H9 (cell line): ENCODE measurements around the gene RERE. TPM values are rescaled to one million over a fixed set of nuclear protein-coding genes. Genes with fewer than 3 reads are reported as not detected.

Experiments
- DNase-seq: peaks from one replicate; pipeline ENCODE4 v3.0.0-alpha.2; 2017
- H2AFZ ChIP-seq: one replicate; pipeline ENCODE4 v1.6.1; 2013; ENCODE audit warnings: mild to moderate bottlenecking, low read length, control low read depth, moderate library complexity
- H2AK5ac ChIP-seq: 2 replicates; pipeline ENCODE4 v1.6.1; 2013; ENCODE audit warnings: low read length, control low read depth, mixed read lengths; ENCODE audit not compliant: insufficient read length
- H2BK120ac ChIP-seq: one replicate; pipeline ENCODE4 v1.6.1; 2013; ENCODE audit warnings: low read depth, mild to moderate bottlenecking, low read length, control low read depth, inconsistent platforms; ENCODE audit not compliant: poor library complexity, severe bottlenecking
- H2BK12ac ChIP-seq: 2 replicates; pipeline ENCODE4 v1.6.1; 2013; ENCODE audit warnings: low read length, control low read depth, mixed read lengths, low read depth; ENCODE audit not compliant: insufficient read length
- H2BK15ac ChIP-seq: 2 replicates; pipeline ENCODE4 v1.6.1; 2013; ENCODE audit warnings: low read depth, low read length, control low read depth
- H2BK20ac ChIP-seq: one replicate; pipeline ENCODE4 v1.6.1; 2013; ENCODE audit warnings: low read depth, mild to moderate bottlenecking, low read length, control low read depth, inconsistent platforms; ENCODE audit not compliant: poor library complexity, severe bottlenecking
- H2BK5ac ChIP-seq: 2 replicates; pipeline ENCODE4 v1.6.1; 2013; ENCODE audit warnings: low read length, control low read depth, mixed read lengths; ENCODE audit not compliant: insufficient read length
- H3K14ac ChIP-seq: 2 replicates; pipeline ENCODE4 v1.6.1; 2013; ENCODE audit warnings: low read length, control low read depth; ENCODE audit not compliant: insufficient read depth
- H3K18ac ChIP-seq: 2 replicates; pipeline ENCODE4 v1.6.1; 2013; ENCODE audit warnings: low read depth, mild to moderate bottlenecking, mixed read lengths, low read length, control low read depth; ENCODE audit not compliant: insufficient read length
- H3K23ac ChIP-seq: 2 replicates; pipeline ENCODE4 v1.6.1; 2013; ENCODE audit warnings: low read length, control low read depth, mixed read lengths, low read depth; ENCODE audit not compliant: insufficient read length
- H3K23me2 ChIP-seq: 2 replicates; pipeline ENCODE4 v1.6.1; 2013; ENCODE audit warnings: low read depth, mild to moderate bottlenecking, mixed read lengths, low read length, control low read depth; ENCODE audit not compliant: insufficient read length, poor library complexity, severe bottlenecking
- H3K27ac ChIP-seq: 2 replicates; pipeline ENCODE4 v1.5.1; 2013; ENCODE audit warnings: low read length, control low read depth, mixed read lengths, low read depth; ENCODE audit not compliant: insufficient read length
- H3K27me3 ChIP-seq: 2 replicates; pipeline ENCODE4 v1.6.1; 2013; ENCODE audit warnings: low read length, control low read depth, inconsistent platforms; ENCODE audit not compliant: insufficient read depth
- H3K4ac ChIP-seq: 2 replicates; pipeline ENCODE4 v1.6.1; 2013; ENCODE audit warnings: low read depth, mild to moderate bottlenecking, control low read depth, inconsistent platforms, low read length, moderate library complexity
- H3K4me1 ChIP-seq: 2 replicates; pipeline ENCODE4 v1.6.1; 2013; ENCODE audit warnings: low read length, control low read depth, inconsistent platforms; ENCODE audit not compliant: insufficient read depth
- H3K4me2 ChIP-seq: 2 replicates; pipeline ENCODE4 v1.6.1; 2013; ENCODE audit warnings: low read length, control low read depth, mixed read lengths; ENCODE audit not compliant: insufficient read length, insufficient read depth
- H3K56ac ChIP-seq: 2 replicates; pipeline ENCODE4 v1.6.1; 2013; ENCODE audit warnings: low read depth, mild to moderate bottlenecking, mixed read lengths, low read length, control low read depth; ENCODE audit not compliant: insufficient read length
- H3K79me1 ChIP-seq: 2 replicates; pipeline ENCODE4 v1.6.1; 2013; ENCODE audit warnings: low read depth, mild to moderate bottlenecking, moderate library complexity, low read length, control low read depth, inconsistent platforms; ENCODE audit not compliant: insufficient read depth, poor library complexity, severe bottlenecking
- H3K79me2 ChIP-seq: 2 replicates; pipeline ENCODE4 v1.6.1; 2013; ENCODE audit warnings: low read length, control low read depth, inconsistent platforms; ENCODE audit not compliant: insufficient read depth
- H3K9ac ChIP-seq: 2 replicates; pipeline ENCODE4 v1.6.1; 2013; ENCODE audit warnings: low read length, control low read depth, mixed read lengths; ENCODE audit not compliant: insufficient read length; ENCODE audit errors: extremely low read depth
- H3K9me3 ChIP-seq: one replicate; pipeline ENCODE4 v1.6.1; 2013; ENCODE audit warnings: low read depth, low read length, inconsistent platforms; ENCODE audit not compliant: control insufficient read depth
- H3T11ph ChIP-seq: one replicate; pipeline ENCODE4 v1.6.1; 2013; ENCODE audit warnings: mild to moderate bottlenecking, low read length, control low read depth, inconsistent platforms
- H4K20me1 ChIP-seq: one replicate; pipeline ENCODE4 v1.6.1; 2013; ENCODE audit not compliant: control insufficient read depth, insufficient read length, insufficient read depth
- H4K5ac ChIP-seq: 2 replicates; pipeline ENCODE4 v1.6.1; 2013; ENCODE audit warnings: low read depth, mild to moderate bottlenecking, mixed read lengths, low read length, control low read depth; ENCODE audit not compliant: insufficient read length
- H4K8ac ChIP-seq: replicated peaks from 2 replicates; pipeline ENCODE4 v1.6.1; 2013; ENCODE audit warnings: low read length, control low read depth, mixed read lengths, low read depth; ENCODE audit not compliant: insufficient read length
- H4K91ac ChIP-seq: 2 replicates; pipeline ENCODE4 v1.6.1; 2013; ENCODE audit warnings: low read depth, mild to moderate bottlenecking, moderate library complexity, mixed read lengths, low read length, control low read depth; ENCODE audit not compliant: insufficient read length
- H3K27ac Mint-ChIP-seq, 3 experiments: 2 replicates in 2 of 3; 3 replicates in 1 of 3; pipeline ENCODE4 v1.8.0; 2020 to 2021; ENCODE audit warnings: mixed read lengths in 3 of 3, mild to moderate bottlenecking in 1 of 3, moderate library complexity in 1 of 3
- H3K27me3 Mint-ChIP-seq: 2 replicates; pipeline ENCODE4 v1.8.0; 2021; ENCODE audit warnings: low read depth, mild to moderate bottlenecking, moderate library complexity, mixed read lengths
- H3K36me3 Mint-ChIP-seq, 3 experiments: 2 replicates in 2 of 3; 3 replicates in 1 of 3; pipeline ENCODE4 v1.8.0; 2020 to 2021; ENCODE audit warnings: low read depth in 3 of 3, mixed read lengths in 3 of 3; ENCODE audit not compliant: insufficient read depth in 1 of 3
- H3K4me1 Mint-ChIP-seq, 2 experiments: 2 replicates each; pipeline ENCODE4 v1.8.0; 2020; ENCODE audit warnings: mixed read lengths in 2 of 2
- H3K4me3 Mint-ChIP-seq, 2 experiments: 2 replicates in 1 of 2; 3 replicates in 1 of 2; pipeline ENCODE4 v1.8.0; 2020 to 2021; ENCODE audit warnings: mild to moderate bottlenecking in 2 of 2, mixed read lengths in 2 of 2, moderate library complexity in 1 of 2
- H3K9me3 Mint-ChIP-seq, 2 experiments: 2 replicates in 1 of 2; 3 replicates in 1 of 2; pipeline ENCODE4 v1.8.0; 2020; ENCODE audit warnings: mild to moderate bottlenecking in 2 of 2, mixed read lengths in 2 of 2, moderate library complexity in 1 of 2
- WGBS: extraction: QIAGEN DNeasy Blood & Tissue Kit; methylation state at CpG from one replicate; pipeline ENCODE4 v1.1.7; 2013; ENCODE audit warnings: missing lambda C conversion rate, low lambda C conversion rate, mixed read lengths; ENCODE audit not compliant: insufficient read length; ENCODE audit errors: extremely low coverage; 5-methylcytosine and 5-hydroxymethylcytosine counted together
- total RNA-seq: library from RNA; stranded (reverse); gene quantifications from 2 replicates; pipeline ENCODE4 v1.2.1, GENCODE V29; 2021
- TF ChIP-seq, protein P1 (sequence below): fragments of 200-600 bp; sonication (generic); conservative IDR thresholded peaks from 3 replicates; pipeline ENCODE4 v1.8.0; 2021; ENCODE audit warnings: antibody characterized with exemption, mild to moderate bottlenecking

Gene RERE
- total RNA-seq, 1 experiment from 2014 or later: 103 TPM

- H3K27ac Mint-ChIP-seq: peak overlapping the region; percentile 40 to 82 (median 79); a peak in 2 of 7 replicates
- Histone ChIP-seq H3K23ac (no peak overlapping the region), H4K91ac (no peak overlapping the region), H3K4me1 (no peaks in the 10 kb centered on the region), H3T11ph (no peak overlapping the region), H3K4me2 (no peak overlapping the region), H2AFZ (no peak overlapping the region), H3K79me1 (no peaks in the 10 kb centered on the region), H3K14ac (no peak overlapping the region), H3K23me2 (no peaks in the 10 kb centered on the region), H3K9me3 (no peaks in the 10 kb centered on the region), H2BK12ac (no peak overlapping the region), H4K20me1 (no peaks in the 10 kb centered on the region), H4K5ac (no peak overlapping the region), H3K79me2 (no peaks in the 10 kb centered on the region), H2BK5ac (no peak overlapping the region), H3K27ac (no peak overlapping the region), H3K56ac (no peak overlapping the region), H3K9ac (no peak overlapping the region), H3K18ac (no peak overlapping the region), H2BK120ac (no peak overlapping the region), H2AK5ac (no peak overlapping the region), H2BK20ac (no peak overlapping the region), H2BK15ac (no peak overlapping the region), H3K27me3 (no peaks in the 10 kb centered on the region), H3K4ac (no peak overlapping the region), H4K8ac (no peak overlapping the region)
- no peak overlapping the region for H3K4me3 Mint-ChIP-seq
- no peaks in the 10 kb centered on the region for H3K9me3 Mint-ChIP-seq
- peaks cover under 1 to 2% of the 10 kb centered on the region in 2 experiments; a peak in 1 of 4 replicates for H3K4me1 Mint-ChIP-seq
- no peak for DNase-seq
- H3K36me3 Mint-ChIP-seq: peaks cover 54 to 80% (median 74%) of the 10 kb centered on the region in 3 experiments; a peak in 6 of 7 replicates
- H3K27me3 Mint-ChIP-seq: no peaks in the 10 kb centered on the region; the same call in none of the 2 replicates
- TF ChIP-seq, protein P1, sequence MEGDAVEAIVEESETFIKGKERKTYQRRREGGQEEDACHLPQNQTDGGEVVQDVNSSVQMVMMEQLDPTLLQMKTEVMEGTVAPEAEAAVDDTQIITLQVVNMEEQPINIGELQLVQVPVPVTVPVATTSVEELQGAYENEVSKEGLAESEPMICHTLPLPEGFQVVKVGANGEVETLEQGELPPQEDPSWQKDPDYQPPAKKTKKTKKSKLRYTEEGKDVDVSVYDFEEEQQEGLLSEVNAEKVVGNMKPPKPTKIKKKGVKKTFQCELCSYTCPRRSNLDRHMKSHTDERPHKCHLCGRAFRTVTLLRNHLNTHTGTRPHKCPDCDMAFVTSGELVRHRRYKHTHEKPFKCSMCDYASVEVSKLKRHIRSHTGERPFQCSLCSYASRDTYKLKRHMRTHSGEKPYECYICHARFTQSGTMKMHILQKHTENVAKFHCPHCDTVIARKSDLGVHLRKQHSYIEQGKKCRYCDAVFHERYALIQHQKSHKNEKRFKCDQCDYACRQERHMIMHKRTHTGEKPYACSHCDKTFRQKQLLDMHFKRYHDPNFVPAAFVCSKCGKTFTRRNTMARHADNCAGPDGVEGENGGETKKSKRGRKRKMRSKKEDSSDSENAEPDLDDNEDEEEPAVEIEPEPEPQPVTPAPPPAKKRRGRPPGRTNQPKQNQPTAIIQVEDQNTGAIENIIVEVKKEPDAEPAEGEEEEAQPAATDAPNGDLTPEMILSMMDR: no peak
- whole genome bisulfite sequencing: no CpG with 5 or more reads among the region's 21 CpGs
Measured at GRCh38 chr1:8361198-8361849, 456.1 kb downstream of the RERE start.
